ENCODE data around the gene COL26A1. TPM values are rescaled to one million over a fixed set of nuclear protein-coding genes. Genes with fewer than 3 reads are reported as not detected.

Gene COL26A1
- total and polyA plus RNA-seq, 8 donors: 0.37 to 3.5 (median 0.86) TPM

DNA sequence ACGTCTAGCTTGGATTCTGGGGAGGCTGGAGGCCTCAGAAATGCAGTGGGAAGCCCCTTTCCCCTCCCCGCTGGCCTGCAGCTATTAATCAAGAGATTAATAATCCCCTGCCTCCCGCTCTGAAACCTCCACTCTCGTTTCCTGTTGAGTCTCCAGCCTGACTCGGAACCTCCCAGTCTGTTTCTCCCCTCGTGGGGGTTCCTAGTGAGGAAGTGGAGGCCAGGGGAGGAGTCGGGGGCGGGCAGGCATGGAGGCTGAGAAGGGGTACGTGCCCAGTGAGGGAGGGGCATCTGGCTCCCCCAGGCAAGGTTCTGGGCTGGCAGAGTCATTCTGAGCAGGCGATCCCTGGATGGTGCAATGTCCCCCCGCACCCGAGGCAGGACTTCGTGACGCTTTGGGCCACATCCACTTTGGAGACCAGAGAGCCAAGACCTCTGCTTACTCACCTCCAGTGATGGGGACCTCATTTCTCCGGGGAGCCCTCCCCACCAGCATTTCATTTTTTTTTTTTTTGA, 73.6 kb downstream of the COL26A1 start:
- TF ChIP-seq, protein P1, sequence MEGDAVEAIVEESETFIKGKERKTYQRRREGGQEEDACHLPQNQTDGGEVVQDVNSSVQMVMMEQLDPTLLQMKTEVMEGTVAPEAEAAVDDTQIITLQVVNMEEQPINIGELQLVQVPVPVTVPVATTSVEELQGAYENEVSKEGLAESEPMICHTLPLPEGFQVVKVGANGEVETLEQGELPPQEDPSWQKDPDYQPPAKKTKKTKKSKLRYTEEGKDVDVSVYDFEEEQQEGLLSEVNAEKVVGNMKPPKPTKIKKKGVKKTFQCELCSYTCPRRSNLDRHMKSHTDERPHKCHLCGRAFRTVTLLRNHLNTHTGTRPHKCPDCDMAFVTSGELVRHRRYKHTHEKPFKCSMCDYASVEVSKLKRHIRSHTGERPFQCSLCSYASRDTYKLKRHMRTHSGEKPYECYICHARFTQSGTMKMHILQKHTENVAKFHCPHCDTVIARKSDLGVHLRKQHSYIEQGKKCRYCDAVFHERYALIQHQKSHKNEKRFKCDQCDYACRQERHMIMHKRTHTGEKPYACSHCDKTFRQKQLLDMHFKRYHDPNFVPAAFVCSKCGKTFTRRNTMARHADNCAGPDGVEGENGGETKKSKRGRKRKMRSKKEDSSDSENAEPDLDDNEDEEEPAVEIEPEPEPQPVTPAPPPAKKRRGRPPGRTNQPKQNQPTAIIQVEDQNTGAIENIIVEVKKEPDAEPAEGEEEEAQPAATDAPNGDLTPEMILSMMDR (IDR thresholded peaks at IDR 0.05): no peak
- no peak for ATAC-seq
- H3K27me3 ChIP-seq: no peaks in the 10 kb centered on the region

GRCh38 chr7:101436857-101437576, 74.3 kb downstream of the COL26A1 start:
- no peaks in the 10 kb centered on the region for H3K36me3 ChIP-seq
- DNase-seq (no peak), ATAC-seq (no peak), FAIRE-seq (no peak)
- no peak overlapping the region for H3K4me3 ChIP-seq
- TF ChIP-seq, protein P1 (IDR thresholded peaks at IDR 0.05): no peak
- no peaks in the 10 kb centered on the region for H3K27me3 ChIP-seq
- H3K4me1 ChIP-seq: no peaks in the 10 kb centered on the region
- 68% methylated on average over 19 of the region's 19 CpGs for WGBS, 2 donors
- no peak overlapping the region for H3K27ac ChIP-seq
- intact Hi-C loops (cut with DNase I): no loop called here
- no peaks in the 10 kb centered on the region for H3K9me3 ChIP-seq

More for the DNA sequence above, 73.6 kb downstream of the COL26A1 start:
- 57 to 59% methylated on average over 13 to 15 of the region's 15 CpGs for WGBS, 2 donors
- intact Hi-C loops (cut with DNase I): no loop called here
- Histone ChIP-seq H3K4me3 (no peak overlapping the region), H3K9me3 (no peaks in the 10 kb centered on the region), H3K36me3 (no peaks in the 10 kb centered on the region), H3K27ac (no peak overlapping the region), H3K4me1 (no peaks in the 10 kb centered on the region)
- FAIRE-seq: no peak
- no peak for DNase-seq

DNA sequence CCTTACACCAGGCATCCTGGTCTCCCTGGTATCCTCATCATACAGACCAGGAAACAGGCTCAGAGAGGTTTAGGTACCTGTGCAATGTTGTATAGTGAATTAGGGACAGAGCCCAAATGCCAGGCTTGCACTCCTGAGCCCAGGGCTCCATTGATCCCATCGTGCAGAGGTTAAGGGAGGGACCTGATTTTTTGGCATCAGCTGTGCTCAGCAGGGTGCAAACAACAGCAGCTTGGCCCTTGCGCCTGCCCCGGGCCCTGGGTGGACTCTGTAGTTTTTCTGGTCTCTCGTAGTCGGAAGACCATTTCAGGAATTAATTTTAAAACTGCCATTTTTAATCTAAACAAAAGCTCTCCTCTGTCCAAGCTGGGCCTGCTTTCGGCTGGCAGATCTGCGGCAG, 79.2 kb downstream of the COL26A1 start:
- WGBS, 2 donors: 75 to 77% methylated on average over 7 of the region's 7 CpGs
- intact Hi-C loops (cut with DNase I): no loop called here
- no peaks in the 10 kb centered on the region for H3K36me3 ChIP-seq
- H3K9me3 ChIP-seq: no peaks in the 10 kb centered on the region
- TF ChIP-seq, protein P1 (IDR thresholded peaks at IDR 0.05): no peak
- H3K4me3 ChIP-seq: no peak overlapping the region
- ATAC-seq: no peak
- FAIRE-seq: no peak
- no peak for DNase-seq
- H3K27ac ChIP-seq: no peak overlapping the region
- no peaks in the 10 kb centered on the region for H3K4me1 ChIP-seq
- no peaks in the 10 kb centered on the region for H3K27me3 ChIP-seq

DNA sequence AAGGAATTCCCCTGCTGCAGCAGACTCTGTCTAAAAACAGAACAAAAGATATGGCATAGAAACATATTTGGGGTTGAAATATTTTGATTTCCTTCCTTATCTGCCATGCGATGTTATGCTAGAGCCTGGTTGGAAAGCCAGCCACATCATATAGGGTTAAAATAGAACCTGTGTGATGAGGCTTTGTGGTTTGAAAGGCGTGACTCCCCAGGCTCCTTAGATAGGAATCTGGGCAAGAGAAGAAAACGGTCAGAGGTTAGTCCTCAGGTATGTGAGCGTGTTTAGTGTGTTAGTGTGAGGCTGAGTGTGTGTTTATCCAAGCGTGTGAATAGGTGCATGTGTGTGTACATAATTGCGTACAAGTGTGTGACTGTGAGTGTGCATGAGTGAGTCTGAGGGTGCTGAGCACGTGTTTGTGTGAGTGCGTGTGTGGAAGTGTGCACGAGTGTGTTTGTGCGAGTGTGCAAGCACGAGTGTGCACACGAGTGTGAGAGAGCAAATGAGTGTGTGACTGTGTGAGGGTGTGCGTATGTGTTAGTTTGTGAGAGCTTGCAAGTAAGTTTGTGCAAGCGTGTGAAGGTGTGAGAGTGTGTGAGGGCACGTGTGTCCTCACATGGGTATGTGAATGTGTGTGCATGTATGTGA, 79.9 kb downstream of the COL26A1 start:
- DNase-seq: no peak
- 45 to 50% methylated on average over 15 of the region's 15 CpGs for WGBS, 2 donors
- FAIRE-seq: no peak

More for the DNA sequence above, 79.9 kb downstream of the COL26A1 start:
- no peak overlapping the region for H3K27ac ChIP-seq
- no peaks in the 10 kb centered on the region for H3K36me3 ChIP-seq
- intact Hi-C loops (cut with DNase I): no loop called here
- no peak overlapping the region for H3K4me3 ChIP-seq
- H3K4me1 ChIP-seq: no peaks in the 10 kb centered on the region
- TF ChIP-seq, protein P1 (IDR thresholded peaks at IDR 0.05): no peak
- no peak for ATAC-seq
- H3K27me3 ChIP-seq: no peaks in the 10 kb centered on the region
- no peaks in the 10 kb centered on the region for H3K9me3 ChIP-seq

Measured in pancreas (tissue), 10 donors.